Dedifferentiated amniotic fluid mesenchymal stem cell (primary cell): ENCODE results near the gene SEL1L3.
"Not testable (repeated sequence)": the region's sequence is repeated elsewhere in the genome, so short reads cannot be mapped to it uniquely, and the experiment has no call there.

ENCODE experiments used
- DNase-seq: peaks from one replicate; pipeline ENCODE4 v3.0.0-alpha.2; 2016; ENCODE audit errors: extremely low spot score

The SEL1L3 gene

GRCh38 chr4:25862411-25863346, at the start of gene SEL1L3:
TSS of gene SEL1L3 (minus strand) at chr4:25862988. CDS start at chr4:25862836, 152 bp downstream.
- no peak for DNase-seq

GRCh38 chr4:25911356-25911755, 48.6 kb upstream of the SEL1L3 start:
- DNase-seq: no peak

- DNase-seq: peak; percentile 63
Measured at GRCh38 chr4:25908491-25908901, 45.7 kb upstream of the SEL1L3 start.

- DNase-seq: not testable (repeated sequence)
Measured at GRCh38 chr4:25906113-25906512, 43.3 kb upstream of the SEL1L3 start.

- no peak for DNase-seq
Measured at GRCh38 chr4:25905371-25905770, 42.6 kb upstream of the SEL1L3 start.

GRCh38 chr4:25904748-25905082, 41.9 kb upstream of the SEL1L3 start:
- no peak for DNase-seq

- DNase-seq: no peak
Measured at GRCh38 chr4:25903900-25904747, 41.3 kb upstream of the SEL1L3 start.

GRCh38 chr4:25901030-25901430, 38.2 kb upstream of the SEL1L3 start:
- DNase-seq: no peak

- DNase-seq: no peak
Measured at GRCh38 chr4:25900310-25900709, 37.5 kb upstream of the SEL1L3 start.

GRCh38 chr4:25896776-25897539, 34.2 kb upstream of the SEL1L3 start:
- no peak for DNase-seq

GRCh38 chr4:25892796-25893195, 30.0 kb upstream of the SEL1L3 start:
- DNase-seq: no peak

- no peak for DNase-seq
Measured at GRCh38 chr4:25890571-25891485, 28.0 kb upstream of the SEL1L3 start.

GRCh38 chr4:25889589-25890503, 27.1 kb upstream of the SEL1L3 start:
- no peak for DNase-seq

GRCh38 chr4:25888781-25889180, 26.0 kb upstream of the SEL1L3 start:
- DNase-seq: no peak

- DNase-seq: no peak
Measured at GRCh38 chr4:25884031-25884782, 21.4 kb upstream of the SEL1L3 start.

- no peak for DNase-seq
Measured at GRCh38 chr4:25883565-25883964, 20.8 kb upstream of the SEL1L3 start.

GRCh38 chr4:25882226-25882625, 19.4 kb upstream of the SEL1L3 start:
- no peak for DNase-seq

GRCh38 chr4:25881193-25881592, 18.4 kb upstream of the SEL1L3 start:
- DNase-seq: no peak
